GM06990 (cell line): ENCODE measurements around the gene SIGLEC10.
"Not testable (repeated sequence)": the region's sequence is repeated elsewhere in the genome, so short reads cannot be mapped to it uniquely, and the experiment has no call there.

Experiments used
- DNase-seq: peaks from one replicate; pipeline ENCODE4 v3.0.0-alpha.2; 2011; ENCODE audit not compliant: insufficient read length; ENCODE audit errors: extremely low read depth
- H3K27me3 ChIP-seq: replicated peaks from 2 replicates; pipeline ENCODE4 v1.6.0; 2011; ENCODE audit warnings: low read length; ENCODE audit not compliant: control insufficient read depth, insufficient read depth
- H3K36me3 ChIP-seq: 2 replicates; pipeline ENCODE4 v1.5.1; 2011; ENCODE audit warnings: low read length; ENCODE audit not compliant: control insufficient read depth, insufficient read depth
- H3K4me3 ChIP-seq: replicated peaks from 2 replicates; pipeline ENCODE4 v1.5.1; 2011; ENCODE audit warnings: low read depth, mild to moderate bottlenecking, control low read depth, low read length
- CTCF ChIP-seq: IDR thresholded peaks from 2 replicates; pipeline ENCODE4 v1.5.1; 2011; ENCODE audit warnings: low read length, control low read depth, mild to moderate bottlenecking, inconsistent platforms; ENCODE audit not compliant: insufficient read depth, poor library complexity, severe bottlenecking

Gene SIGLEC10

GRCh38 chr19:51402117-51402516, 15.3 kb downstream of the SIGLEC10 start:
- no peak overlapping the region for H3K4me3 ChIP-seq
- H3K27me3 ChIP-seq: no peaks in the 10 kb centered on the region
- no peak for DNase-seq
- TF ChIP-seq CTCF: no peak
- H3K36me3 ChIP-seq: no peaks in the 10 kb centered on the region

- H3K36me3 ChIP-seq, H3K4me3 ChIP-seq, H3K27me3 ChIP-seq, DNase-seq: not testable (repeated sequence)
Measured at GRCh38 chr19:51399936-51400335, 17.5 kb downstream of the SIGLEC10 start.

DNA sequence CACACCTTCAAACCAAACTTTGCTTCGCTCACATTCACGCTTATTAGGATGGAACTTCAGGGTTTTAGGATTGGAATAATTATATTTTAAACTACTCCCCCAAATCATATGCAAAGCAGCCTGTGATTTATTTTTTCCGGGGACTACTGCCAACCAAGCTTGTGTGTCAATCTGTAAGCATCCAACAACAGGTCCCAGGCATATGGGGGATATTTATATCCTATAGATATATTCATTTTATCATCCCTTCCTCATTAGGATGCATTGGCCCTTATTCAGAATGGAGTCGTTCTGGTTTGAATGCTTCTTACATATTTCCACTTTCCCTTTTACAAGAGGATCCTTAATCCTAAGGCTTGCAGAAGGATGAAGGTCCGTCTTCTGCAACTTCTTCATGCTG, 18.2 kb downstream of the SIGLEC10 start:
- TF ChIP-seq CTCF: no peak
- no peak for DNase-seq
- H3K4me3 ChIP-seq: no peak overlapping the region
- no peaks in the 10 kb centered on the region for H3K36me3 ChIP-seq
- H3K27me3 ChIP-seq: no peaks in the 10 kb centered on the region

DNA sequence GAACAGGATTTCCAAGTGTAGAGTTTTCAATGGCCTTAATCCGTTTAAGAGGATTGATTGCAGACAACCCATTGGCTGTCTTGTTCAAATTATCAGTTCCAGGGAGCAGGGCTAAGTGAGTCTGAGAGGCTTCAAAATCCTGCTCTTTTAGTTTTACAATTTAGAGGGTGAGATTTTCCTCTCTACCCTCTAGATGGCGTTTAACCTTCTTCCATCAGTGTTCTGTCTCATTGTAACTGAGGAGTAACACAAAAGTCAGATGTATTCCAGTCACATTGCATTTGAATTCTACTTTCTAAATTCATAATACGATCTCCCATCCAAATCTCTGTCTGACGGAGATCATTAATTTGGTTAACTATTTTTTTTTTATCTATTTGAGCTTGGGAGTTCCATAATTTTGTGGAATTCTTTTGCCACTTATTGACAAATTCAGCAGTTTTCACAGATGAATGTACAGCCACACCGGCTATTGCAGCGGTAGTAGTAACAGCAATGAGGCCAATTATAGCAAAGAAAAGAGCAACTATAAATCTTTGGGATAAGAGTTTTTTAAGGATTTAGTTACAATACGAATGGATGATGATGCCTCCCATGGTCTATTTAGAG, 19.2 kb downstream of the SIGLEC10 start:
- peak; percentile 61 for TF ChIP-seq CTCF
- Histone ChIP-seq H3K36me3 (no peaks in the 10 kb centered on the region), H3K27me3 (no peaks in the 10 kb centered on the region), H3K4me3 (no peak overlapping the region)
- no peak for DNase-seq

DNA sequence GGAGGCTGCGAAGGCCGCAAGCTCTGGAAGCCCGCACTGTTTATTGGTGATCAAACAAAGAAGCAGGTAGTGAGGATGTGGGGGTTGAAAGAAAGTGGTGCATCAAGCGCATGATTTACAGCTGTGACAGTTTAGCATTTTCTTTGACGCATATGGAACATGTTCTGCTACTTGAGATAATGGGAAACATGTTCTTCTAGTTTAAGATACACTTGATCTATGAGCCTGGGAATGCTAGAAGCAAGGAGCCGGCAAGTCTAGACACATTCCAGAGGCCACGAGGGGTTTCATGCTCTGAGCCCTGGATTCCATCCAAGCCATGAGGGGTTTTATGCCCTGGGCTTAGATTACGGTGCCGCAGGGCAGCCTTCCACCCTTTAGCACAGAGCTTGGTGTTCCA, 20.0 kb downstream of the SIGLEC10 start:
- not testable (repeated sequence) for DNase-seq

DNA sequence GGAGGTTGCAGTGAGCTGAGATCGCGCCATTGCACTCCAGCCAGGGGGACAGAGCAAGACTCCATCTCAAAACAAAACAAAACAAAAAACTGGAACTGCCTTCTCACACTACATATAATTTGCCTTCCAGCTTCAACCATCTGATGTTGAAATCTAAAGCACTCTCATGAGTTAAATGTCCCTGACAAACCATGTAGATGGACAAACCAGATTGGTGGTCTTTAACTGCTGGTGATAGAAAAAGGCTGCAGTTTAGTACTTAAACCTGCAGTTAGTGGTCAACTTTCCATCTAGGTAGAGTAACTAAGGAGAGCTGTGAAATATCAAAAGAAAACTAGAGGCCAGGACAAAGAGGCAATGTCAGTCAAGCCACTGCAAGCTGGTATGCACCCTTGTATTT, 21.3 kb downstream of the SIGLEC10 start:
- H3K4me3 ChIP-seq: no peak overlapping the region
- no peak for DNase-seq
- no peaks in the 10 kb centered on the region for H3K27me3 ChIP-seq
- H3K36me3 ChIP-seq: no peaks in the 10 kb centered on the region
- TF ChIP-seq CTCF: no peak

More for the DNA sequence above, 20.0 kb downstream of the SIGLEC10 start:
- not testable (repeated sequence) for H3K27me3 ChIP-seq, H3K36me3 ChIP-seq, H3K4me3 ChIP-seq

GRCh38 chr19:51394050-51394836, 23.2 kb downstream of the SIGLEC10 start:
- DNase-seq: peak; percentile 96
- Histone ChIP-seq H3K27me3 (no peaks in the 10 kb centered on the region), H3K36me3 (no peaks in the 10 kb centered on the region), H3K4me3 (peak overlapping the region; percentile 67)
- TF ChIP-seq CTCF: no peak
